Chondrocyte (in vitro differentiated cells): Measurements from ENCODE around the gene KATNB1. TPM values are rescaled to one million over a fixed set of nuclear protein-coding genes. Genes with fewer than 3 reads are reported as not detected.

ENCODE experiments used
- DNase-seq: peaks from one replicate; pipeline ENCODE4 v3.0.0; 2021; ENCODE audit warnings: mixed read lengths, low spot score
- H3K27ac Mint-ChIP-seq: one replicate; pipeline ENCODE4 v1.8.0; 2021; ENCODE audit warnings: mild to moderate bottlenecking, moderate library complexity, mixed read lengths; ENCODE audit not compliant: unreplicated experiment
- H3K27me3 Mint-ChIP-seq: 2 replicates; pipeline ENCODE4 v1.8.0; 2021; ENCODE audit warnings: low read depth, mixed read lengths
- H3K36me3 Mint-ChIP-seq: 2 replicates; pipeline ENCODE4 v1.8.0; 2021; ENCODE audit warnings: low read depth, mixed read lengths
- H3K4me1 Mint-ChIP-seq: 2 replicates; pipeline ENCODE4 v1.8.0; 2021; ENCODE audit warnings: low read depth, mild to moderate bottlenecking, mixed read lengths
- H3K4me3 Mint-ChIP-seq: one replicate; pipeline ENCODE4 v1.8.0; 2021; ENCODE audit warnings: mild to moderate bottlenecking, moderate library complexity, mixed read lengths; ENCODE audit not compliant: unreplicated experiment
- H3K9me3 Mint-ChIP-seq: 2 replicates; pipeline ENCODE4 v1.8.0; 2021; ENCODE audit warnings: low read depth, mixed read lengths
- total RNA-seq: library from RNA; stranded (reverse); gene quantifications from 3 replicates; pipeline ENCODE4 v1.2.1, GENCODE V29; 2021
- TF ChIP-seq, protein P1 (sequence below): fragments of 200-600 bp; sonication (generic); IDR thresholded peaks from 2 replicates; pipeline ENCODE4 v1.5.0; 2021; ENCODE audit warnings: antibody characterized with exemption, mild to moderate bottlenecking, moderate library complexity

KATNB1 gene
- total RNA-seq, 1 donor from 2014 or later, result 14.0 TPM

GRCh38 chr16:57757326-57757786, 21.8 kb downstream of the KATNB1 start:
- peak; percentile 94 for DNase-seq
- H3K27me3 Mint-ChIP-seq, result no peaks in the 10 kb centered on the region
- TF ChIP-seq, protein P1, sequence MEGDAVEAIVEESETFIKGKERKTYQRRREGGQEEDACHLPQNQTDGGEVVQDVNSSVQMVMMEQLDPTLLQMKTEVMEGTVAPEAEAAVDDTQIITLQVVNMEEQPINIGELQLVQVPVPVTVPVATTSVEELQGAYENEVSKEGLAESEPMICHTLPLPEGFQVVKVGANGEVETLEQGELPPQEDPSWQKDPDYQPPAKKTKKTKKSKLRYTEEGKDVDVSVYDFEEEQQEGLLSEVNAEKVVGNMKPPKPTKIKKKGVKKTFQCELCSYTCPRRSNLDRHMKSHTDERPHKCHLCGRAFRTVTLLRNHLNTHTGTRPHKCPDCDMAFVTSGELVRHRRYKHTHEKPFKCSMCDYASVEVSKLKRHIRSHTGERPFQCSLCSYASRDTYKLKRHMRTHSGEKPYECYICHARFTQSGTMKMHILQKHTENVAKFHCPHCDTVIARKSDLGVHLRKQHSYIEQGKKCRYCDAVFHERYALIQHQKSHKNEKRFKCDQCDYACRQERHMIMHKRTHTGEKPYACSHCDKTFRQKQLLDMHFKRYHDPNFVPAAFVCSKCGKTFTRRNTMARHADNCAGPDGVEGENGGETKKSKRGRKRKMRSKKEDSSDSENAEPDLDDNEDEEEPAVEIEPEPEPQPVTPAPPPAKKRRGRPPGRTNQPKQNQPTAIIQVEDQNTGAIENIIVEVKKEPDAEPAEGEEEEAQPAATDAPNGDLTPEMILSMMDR, result peak; percentile 97
- H3K36me3 Mint-ChIP-seq, result peaks cover 17% of the 10 kb centered on the region
- no peaks in the 10 kb centered on the region for H3K4me1 Mint-ChIP-seq
- H3K4me3 Mint-ChIP-seq, result no peak overlapping the region
- H3K27ac Mint-ChIP-seq, result no peak overlapping the region
- H3K9me3 Mint-ChIP-seq, result no peaks in the 10 kb centered on the region

- TF ChIP-seq, protein P1, result no peak
- Mint-ChIP-seq H3K27ac (no peak overlapping the region), H3K27me3 (no peaks in the 10 kb centered on the region), H3K9me3 (no peaks in the 10 kb centered on the region), H3K36me3 (peaks cover 17% of the 10 kb centered on the region), H3K4me3 (no peak overlapping the region), H3K4me1 (no peaks in the 10 kb centered on the region)
- peak; percentile 70 for DNase-seq
These were observed 22.3 kb downstream of the KATNB1 start for GRCh38 chr16:57757883-57758282.

- Mint-ChIP-seq H3K27me3 (no peaks in the 10 kb centered on the region), H3K4me1 (no peaks in the 10 kb centered on the region), H3K36me3 (peaks cover 19% of the 10 kb centered on the region), H3K9me3 (no peaks in the 10 kb centered on the region), H3K4me3 (no peak overlapping the region), H3K27ac (no peak overlapping the region)
- TF ChIP-seq, protein P1, result no peak
- DNase-seq, result no peak
These were observed 23.0 kb downstream of the KATNB1 start for GRCh38 chr16:57758331-57759117.

- Mint-ChIP-seq H3K27me3 (no peaks in the 10 kb centered on the region), H3K9me3 (no peaks in the 10 kb centered on the region), H3K4me1 (peaks cover 5% of the 10 kb centered on the region), H3K4me3 (no peak overlapping the region), H3K36me3 (peaks cover 17% of the 10 kb centered on the region), H3K27ac (no peak overlapping the region)
- TF ChIP-seq, protein P1, result no peak
- no peak for DNase-seq
These were observed 23.6 kb downstream of the KATNB1 start for GRCh38 chr16:57759131-57759530.

DNA sequence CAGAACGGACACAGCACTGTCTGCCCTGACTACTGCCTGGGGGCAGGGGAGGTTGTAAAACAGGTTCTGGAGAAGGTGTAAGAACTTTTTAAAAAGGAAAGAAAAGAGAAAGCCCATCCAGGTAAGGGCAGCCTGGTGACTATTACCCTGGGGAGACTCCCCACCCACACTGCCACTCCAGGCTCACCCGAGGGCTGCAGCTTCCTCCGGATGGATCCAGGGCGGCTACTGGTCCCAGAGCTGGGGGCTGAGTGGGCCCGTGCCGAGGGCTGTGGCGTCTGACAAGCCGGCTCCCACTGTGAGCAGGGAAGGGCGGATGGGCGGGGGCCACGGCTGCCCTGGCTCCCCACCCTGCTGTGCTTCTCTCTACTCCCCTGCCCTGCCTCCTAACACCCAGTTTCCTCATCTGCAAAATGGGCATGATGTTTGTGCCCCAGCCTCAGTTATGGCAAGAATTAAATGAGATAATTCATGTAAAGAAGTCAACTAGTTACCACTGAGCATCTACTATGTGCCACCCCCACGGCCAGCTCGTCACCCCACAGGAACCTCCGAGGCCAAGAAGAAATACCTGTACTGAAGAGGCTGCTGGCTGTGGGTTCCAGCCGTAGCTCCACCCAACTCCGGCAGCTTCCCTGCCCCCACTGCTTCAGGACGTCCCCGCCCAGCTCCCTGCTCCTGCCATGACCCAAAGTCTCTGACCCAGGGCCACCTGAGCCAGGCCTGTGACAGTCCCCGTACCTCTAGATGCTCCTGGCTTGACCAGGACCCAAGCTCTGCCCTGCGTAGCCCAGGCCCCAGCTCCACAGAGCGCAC, 24.2 kb downstream of the KATNB1 start:
- DNase-seq, result no peak
- Mint-ChIP-seq H3K36me3 (peaks cover 17% of the 10 kb centered on the region), H3K27me3 (no peaks in the 10 kb centered on the region), H3K9me3 (no peaks in the 10 kb centered on the region), H3K4me1 (peaks cover 10% of the 10 kb centered on the region), H3K27ac (no peak overlapping the region), H3K4me3 (no peak overlapping the region)
- TF ChIP-seq, protein P1, result no peak
